Posterior vena cava (tissue), 2 donors: Measurements from ENCODE around the gene CACNA1D. TPM values are rescaled to one million over a fixed set of nuclear protein-coding genes. Genes with fewer than 3 reads are reported as not detected.

ENCODE experiments used
- DNase-seq: peaks from one replicate; pipeline ENCODE4 v3.0.0-alpha.2; 2020; ENCODE audit warnings: low spot score
- intact Hi-C, 2 donors: fragments of 100-400 bp; cut with DNase I; formaldehyde crosslinking; loops; one replicate each; pipeline versions ENCODE4 v1.14.1 to v1.14.2; 2022 to 2023
- total RNA-seq, 2 donors: library from RNA; stranded (reverse); fragmentation: NEBNext Ultra II Directional; extraction: Animal tissue kit (Norgen Biotek cat#: 25700); gene quantifications; one replicate each; pipeline ENCODE4 v1.2.1, GENCODE V29; 2021
- donor health status: DM: yes; HTN: yes; CAD: no.
- donor health status: DM: yes; HTN: yes; CAD: no.

CACNA1D gene
- total RNA-seq, 2 donors from 2014 or later, result 1.1 to 1.9 TPM

- DNase-seq, result no peak
- intact Hi-C loops, result no loop called here
These were observed 176.3 kb downstream of the CACNA1D start for GRCh38 chr3:53670721-53671120.

GRCh38 chr3:53671192-53671960 lies 177.0 kb downstream of the CACNA1D start:
- intact Hi-C loops, result no loop called here
- DNase-seq, result no peak

- intact Hi-C loops, result no loop called here
These were observed 177.5 kb downstream of the CACNA1D start for GRCh38 chr3:53671961-53672299.

GRCh38 chr3:53672981-53673380 lies 178.6 kb downstream of the CACNA1D start:
- intact Hi-C loops, result no loop called here
- DNase-seq, result no peak

More at GRCh38 chr3:53671961-53672299, 177.5 kb downstream of the CACNA1D start:
- DNase-seq, result no peak

- no peak for DNase-seq
- intact Hi-C loops, result no loop called here
These were observed 179.4 kb downstream of the CACNA1D start for GRCh38 chr3:53673722-53674350.

- intact Hi-C loops, result no loop called here
- no peak for DNase-seq
These were observed 180.2 kb downstream of the CACNA1D start for GRCh38 chr3:53674582-53674981.

GRCh38 chr3:53675022-53675697 lies 180.7 kb downstream of the CACNA1D start:
- intact Hi-C loops, result no loop called here
- no peak for DNase-seq

GRCh38 chr3:53675942-53676341 lies 181.5 kb downstream of the CACNA1D start:
- DNase-seq, result no peak
- intact Hi-C loops, result no loop called here

GRCh38 chr3:53677413-53677812 lies 183.0 kb downstream of the CACNA1D start:
- intact Hi-C loops, result no loop called here
- DNase-seq, result no peak

- no peak for DNase-seq
- intact Hi-C loops, result no loop called here
These were observed 185.6 kb downstream of the CACNA1D start for GRCh38 chr3:53680028-53680427.

GRCh38 chr3:53682807-53683206 lies 188.4 kb downstream of the CACNA1D start:
- intact Hi-C loops, result no loop called here
- no peak for DNase-seq

GRCh38 chr3:53688066-53688465 lies 193.7 kb downstream of the CACNA1D start:
- no peak for DNase-seq
- intact Hi-C loops, result no loop called here

- intact Hi-C loops, result no loop called here
- no peak for DNase-seq
These were observed 194.6 kb downstream of the CACNA1D start for GRCh38 chr3:53688989-53689388.

GRCh38 chr3:53689681-53690080 lies 195.3 kb downstream of the CACNA1D start:
- intact Hi-C loops, result no loop called here
- no peak for DNase-seq

GRCh38 chr3:53690521-53690920 lies 196.1 kb downstream of the CACNA1D start:
- DNase-seq, result no peak
- intact Hi-C loops, result no loop called here

- intact Hi-C loops, result no loop called here
- DNase-seq, result no peak
These were observed 196.9 kb downstream of the CACNA1D start for GRCh38 chr3:53691349-53691748.

- intact Hi-C loops, result no loop called here
- DNase-seq, result no peak
These were observed 197.5 kb downstream of the CACNA1D start for GRCh38 chr3:53691885-53692284.

- intact Hi-C loops, result no loop called here
- DNase-seq, result no peak
These were observed 199.0 kb downstream of the CACNA1D start for GRCh38 chr3:53693451-53693850.

GRCh38 chr3:53694046-53694445 lies 199.6 kb downstream of the CACNA1D start:
- intact Hi-C loops, result no loop called here
- no peak for DNase-seq

- intact Hi-C loops, result no loop called here
- no peak for DNase-seq
These were observed 200.4 kb downstream of the CACNA1D start for GRCh38 chr3:53694666-53695323.
